B cell (primary cell): ENCODE data around the gene WDR7. TPM values are rescaled to one million over a fixed set of nuclear protein-coding genes. Genes with fewer than 3 reads are reported as not detected.

Experiments
- ATAC-seq: fragments of 200-7000 bp; cut with Tn5 transposase; one replicate; pipeline ENCODE4 v1.10.0; 2021; ENCODE audit warnings: low read depth, mild to moderate bottlenecking, moderate number of reproducible peaks, moderate library complexity
- CTCF ChIA-PET: fragments of 350-600 bp; sonication (Branson Sonifier 250); formaldehyde crosslinking; loops from one replicate; lab custom pipeline; 2021; ENCODE audit warnings: antibody characterized with exemption, inconsistent platforms; lab: Charles Lee
- POLR2A ChIA-PET: fragments of 350-600 bp; sonication (Branson Sonifier 250); formaldehyde crosslinking; loops from one replicate; lab custom pipeline; 2021; ENCODE audit warnings: antibody characterized with exemption; lab: Charles Lee
- DNase-seq: peaks from one replicate; pipeline ENCODE4 v3.0.0; 2013
- H2AFZ ChIP-seq: 2 replicates; pipeline ENCODE4 v1.6.1; 2012; ENCODE audit warnings: mild to moderate bottlenecking, low read depth, low read length; ENCODE audit not compliant: insufficient read depth, poor library complexity, severe bottlenecking
- H3K27ac ChIP-seq, 2 donors: 1 replicate in 1 of 2; 2 replicates in 1 of 2; pipeline ENCODE4 v1.5.1; 2012 to 2013; ENCODE audit warnings: low read length in 2 of 2, mild to moderate bottlenecking in 2 of 2, moderate library complexity in 1 of 2
- H3K27me3 ChIP-seq, 4 experiments: fragments of 200-600 bp in 1 of 4; sonication (generic) in 1 of 4; replicated peaks in 1 of 4; 1 replicate in 2 of 4; 2 replicates in 2 of 4; pipeline versions ENCODE4 v1.6.1 to v1.7.0; 2013 to 2016; ENCODE audit warnings: low read length in 3 of 4, mild to moderate bottlenecking in 2 of 4, mixed read lengths in 1 of 4, moderate library complexity in 1 of 4; ENCODE audit not compliant: insufficient read depth in 4 of 4, control insufficient read depth in 3 of 4; ENCODE audit errors: control extremely low read depth in 1 of 4
- H3K36me3 ChIP-seq, 2 experiments: replicated peaks in 1 of 2; 1 replicate in 1 of 2; 2 replicates in 1 of 2; pipeline versions ENCODE4 v1.6.1 to v1.7.1; 2013; ENCODE audit warnings: low read length in 1 of 2; ENCODE audit not compliant: insufficient read depth in 2 of 2, control insufficient read depth in 1 of 2; ENCODE audit errors: control extremely low read depth in 1 of 2, extremely low read depth in 1 of 2
- H3K4me1 ChIP-seq, 2 donors: fragments of 200-600 bp in 1 of 2; sonication (generic) in 1 of 2; 1 replicate in 1 of 2; 2 replicates in 1 of 2; pipeline versions ENCODE4 v1.5.1 to v1.6.1; 2013 to 2017; ENCODE audit warnings: low read length in 2 of 2; ENCODE audit not compliant: control insufficient read depth in 2 of 2, insufficient read depth in 2 of 2
- H3K4me2 ChIP-seq: replicated peaks from 2 replicates; pipeline ENCODE3; 2012; ENCODE audit warnings: mild to moderate bottlenecking, low read depth, low read length; ENCODE audit not compliant: poor library complexity, severe bottlenecking
- H3K4me3 ChIP-seq, 5 experiments: fragments of 200-600 bp in 1 of 5; sonication (generic) in 1 of 5; 1 replicate in 3 of 5; 2 replicates in 2 of 5; pipeline versions ENCODE4 v1.5.1 to v1.7.0; 2011 to 2016; ENCODE audit warnings: low read length in 4 of 5, mild to moderate bottlenecking in 4 of 5, low read depth in 2 of 5, control low read depth in 1 of 5, moderate library complexity in 1 of 5; ENCODE audit not compliant: insufficient read depth in 1 of 5; ENCODE audit errors: control extremely low read depth in 1 of 5, extremely low read depth in 1 of 5
- H3K79me2 ChIP-seq: fragments of 200-600 bp; sonication (generic); one replicate; pipeline ENCODE4 v1.6.0; 2016; ENCODE audit warnings: low read length; ENCODE audit not compliant: control insufficient read depth, insufficient read depth
- H3K9ac ChIP-seq: fragments of 200-600 bp; sonication (generic); 2 replicates; pipeline ENCODE4 v1.6.1; 2017; ENCODE audit warnings: mild to moderate bottlenecking, low read length, moderate library complexity
- H3K9me3 ChIP-seq, 3 donors: one replicate each; pipeline versions ENCODE4 v1.6.1 to v1.7.1; 2013; ENCODE audit warnings: low read length in 2 of 3; ENCODE audit not compliant: control insufficient read depth in 2 of 3, insufficient read depth in 1 of 3; ENCODE audit errors: control extremely low read depth in 1 of 3
- H4K20me1 ChIP-seq: 2 replicates; pipeline ENCODE4 v1.6.0; 2012; ENCODE audit warnings: mild to moderate bottlenecking, low read length; ENCODE audit not compliant: insufficient read depth, control insufficient read depth, poor library complexity, severe bottlenecking
- H3K27ac Mint-ChIP-seq: one replicate; pipeline ENCODE4 v1.8.0; 2021; ENCODE audit warnings: mixed read lengths
- H3K27me3 Mint-ChIP-seq: one replicate; pipeline ENCODE4 v1.8.0; 2021; ENCODE audit warnings: mixed read lengths
- H3K4me1 Mint-ChIP-seq: one replicate; pipeline ENCODE4 v1.8.0; 2021; ENCODE audit warnings: mixed read lengths
- H3K4me3 Mint-ChIP-seq: one replicate; pipeline ENCODE4 v1.8.0; 2021; ENCODE audit warnings: mixed read lengths
- H3K9me3 Mint-ChIP-seq: one replicate; pipeline ENCODE4 v1.8.0; 2022; ENCODE audit warnings: mixed read lengths; ENCODE audit not compliant: insufficient read depth
- EZH2 ChIP-seq: IDR thresholded peaks from 2 replicates; pipeline ENCODE4 v1.6.1; 2012; ENCODE audit warnings: borderline replicate concordance, low read depth, mild to moderate bottlenecking, moderate library complexity, low read length; ENCODE audit not compliant: insufficient read depth, poor library complexity, severe bottlenecking
- WGBS: methylation state at CpG from one replicate; pipeline ENCODE4 v1.1.5; 2013; ENCODE audit warnings: missing lambda C conversion rate; ENCODE audit not compliant: insufficient coverage; 5-methylcytosine and 5-hydroxymethylcytosine counted together
- intact Hi-C: fragments of 100-400 bp; cut with micrococcal nuclease; formaldehyde crosslinking; loops from one replicate; pipeline ENCODE4 v1.10.0; 2022
- polyA plus RNA-seq: library from polyadenylated mRNA; depleted of rRNA; stranded (reverse); fragments of >200 nt; gene quantifications from 2 replicates; pipeline ENCODE4 v1.2.3, GENCODE V29; 2012
- total RNA-seq, 2 donors: library from RNA; stranded (reverse); fragments of 120-200 nt in 1 of 2; gene quantifications; 1 replicate in 1 of 2; 2 replicates in 1 of 2; pipeline versions ENCODE4 v1.2.3 to v1.2.4, GENCODE V29; 2013 to 2022
- TF ChIP-seq, protein P1 (sequence below): fragments of 200-600 bp; IDR thresholded peaks from one replicate; pipeline ENCODE4 v1.8.0; 2022; ENCODE audit warnings: antibody characterized with exemption, mild to moderate bottlenecking

Gene WDR7
- total and polyA plus RNA-seq, 2 donors (not counting 1 experiment from before 2014, with no cell fraction given): 5.5 to 45.0 TPM

DNA sequence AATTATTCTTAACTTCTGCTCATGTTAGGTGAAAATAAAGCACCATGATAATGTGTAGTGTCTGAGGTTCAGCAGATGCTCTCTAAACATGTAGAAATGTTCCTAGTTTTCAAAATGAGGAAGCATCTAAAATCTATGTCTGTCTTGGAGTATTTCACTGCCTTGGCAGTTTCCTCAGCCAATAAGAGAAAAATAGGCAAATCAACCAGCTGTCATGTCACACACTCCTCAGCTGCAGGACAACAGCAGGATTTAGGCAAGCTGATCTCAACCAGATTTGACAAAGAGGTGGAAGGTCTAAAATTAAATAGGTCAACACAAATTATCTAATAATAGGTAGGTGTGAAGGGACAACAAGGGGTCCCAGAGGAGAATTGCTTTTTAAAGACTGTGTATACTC, 331.6 kb downstream of the WDR7 start:
- Histone ChIP-seq H3K4me1 (no peaks in the 10 kb centered on the region), H3K36me3 (no peaks in the 10 kb centered on the region), H2AFZ (no peak overlapping the region), H4K20me1 (no peaks in the 10 kb centered on the region), H3K27me3 (no peaks in the 10 kb centered on the region), H3K4me3 (no peak overlapping the region), H3K27ac (no peak overlapping the region), H3K79me2 (no peaks in the 10 kb centered on the region), H3K4me2 (no peak overlapping the region), H3K9me3 (no peaks in the 10 kb centered on the region), H3K9ac (no peak overlapping the region)
- Mint-ChIP-seq H3K4me1 (peaks cover 4% of the 10 kb centered on the region), H3K4me3 (no peak overlapping the region), H3K9me3 (no peaks in the 10 kb centered on the region), H3K27ac (no peak overlapping the region), H3K27me3 (no peaks in the 10 kb centered on the region)
- intact Hi-C loops: no loop called here
- CTCF ChIA-PET: no interaction called here
- POLR2A ChIA-PET: no interaction called here
- ATAC-seq (no peak), DNase-seq (no peak)
- no peak for TF ChIP-seq EZH2
- TF ChIP-seq, protein P1, sequence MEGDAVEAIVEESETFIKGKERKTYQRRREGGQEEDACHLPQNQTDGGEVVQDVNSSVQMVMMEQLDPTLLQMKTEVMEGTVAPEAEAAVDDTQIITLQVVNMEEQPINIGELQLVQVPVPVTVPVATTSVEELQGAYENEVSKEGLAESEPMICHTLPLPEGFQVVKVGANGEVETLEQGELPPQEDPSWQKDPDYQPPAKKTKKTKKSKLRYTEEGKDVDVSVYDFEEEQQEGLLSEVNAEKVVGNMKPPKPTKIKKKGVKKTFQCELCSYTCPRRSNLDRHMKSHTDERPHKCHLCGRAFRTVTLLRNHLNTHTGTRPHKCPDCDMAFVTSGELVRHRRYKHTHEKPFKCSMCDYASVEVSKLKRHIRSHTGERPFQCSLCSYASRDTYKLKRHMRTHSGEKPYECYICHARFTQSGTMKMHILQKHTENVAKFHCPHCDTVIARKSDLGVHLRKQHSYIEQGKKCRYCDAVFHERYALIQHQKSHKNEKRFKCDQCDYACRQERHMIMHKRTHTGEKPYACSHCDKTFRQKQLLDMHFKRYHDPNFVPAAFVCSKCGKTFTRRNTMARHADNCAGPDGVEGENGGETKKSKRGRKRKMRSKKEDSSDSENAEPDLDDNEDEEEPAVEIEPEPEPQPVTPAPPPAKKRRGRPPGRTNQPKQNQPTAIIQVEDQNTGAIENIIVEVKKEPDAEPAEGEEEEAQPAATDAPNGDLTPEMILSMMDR: no peak

DNA sequence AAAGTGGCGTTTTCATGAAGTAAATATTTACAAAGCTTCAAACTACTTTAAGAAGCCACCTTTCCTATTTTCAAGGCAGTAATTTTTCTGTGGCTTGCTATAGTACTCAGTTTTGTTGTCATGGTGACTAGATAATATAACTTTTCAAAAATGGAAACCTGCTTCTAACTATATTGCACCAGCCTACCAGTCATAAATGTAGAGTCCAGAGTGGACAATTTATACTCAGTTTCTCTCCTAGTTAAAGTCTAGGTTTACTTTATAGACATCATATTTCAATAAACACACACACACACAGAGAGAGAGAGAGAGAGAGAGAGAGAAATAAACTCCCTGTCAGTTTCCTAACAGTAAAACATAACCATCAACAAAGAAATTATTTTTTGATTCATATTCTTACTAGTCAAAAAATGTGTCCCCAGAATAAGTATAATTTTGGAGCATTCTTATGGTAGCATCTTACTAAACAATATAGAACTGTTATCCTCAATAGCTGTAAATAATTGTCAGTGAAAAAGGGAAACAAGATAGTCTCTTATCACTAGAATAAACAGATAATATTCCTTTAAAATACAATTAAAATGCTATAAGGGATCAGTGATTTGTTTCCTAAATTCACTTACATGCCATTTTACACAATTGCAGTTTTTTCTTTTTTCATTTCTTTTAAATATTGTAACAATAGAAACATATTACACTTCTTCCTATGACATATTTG, 332.3 kb downstream of the WDR7 start:
- Histone ChIP-seq H3K9ac (no peak overlapping the region), H3K4me1 (no peaks in the 10 kb centered on the region), H3K27me3 (no peaks in the 10 kb centered on the region), H3K27ac (no peak overlapping the region), H2AFZ (no peak overlapping the region), H3K9me3 (no peaks in the 10 kb centered on the region), H3K36me3 (no peaks in the 10 kb centered on the region), H3K4me2 (no peak overlapping the region), H4K20me1 (no peaks in the 10 kb centered on the region), H3K79me2 (no peaks in the 10 kb centered on the region), H3K4me3 (no peak overlapping the region)
- ChIA-PET POLR2A (no interaction called here), CTCF (no interaction called here)
- Mint-ChIP-seq H3K4me3 (no peak overlapping the region), H3K9me3 (no peaks in the 10 kb centered on the region), H3K4me1 (peaks cover 4% of the 10 kb centered on the region), H3K27ac (no peak overlapping the region), H3K27me3 (no peaks in the 10 kb centered on the region)
- ATAC-seq: no peak
- DNase-seq: no peak
- WGBS: no CpG with 5 or more reads among the region's 1 CpG
- intact Hi-C loops: no loop called here
- no peak for TF ChIP-seq EZH2
- TF ChIP-seq, protein P1: no peak
